Loucy (cell line): Measurements from ENCODE around the gene ACE.

Experiments
- EZH2phosphoT487 ChIP-seq: fragments of 200-600 bp; IDR thresholded peaks from 2 replicates; pipeline ENCODE4 v1.6.1; 2018; ENCODE audit warnings: antibody characterized with exemption, mild to moderate bottlenecking, moderate library complexity, borderline replicate concordance
- TF ChIP-seq, protein P1 (sequence below): fragments of 200-600 bp; sonication (generic); conservative IDR thresholded peaks from 2 replicates; pipeline ENCODE4 v1.5.1; 2014; ENCODE audit warnings: mild to moderate bottlenecking, antibody characterized with exemption, low read length

- TF ChIP-seq, protein P1, sequence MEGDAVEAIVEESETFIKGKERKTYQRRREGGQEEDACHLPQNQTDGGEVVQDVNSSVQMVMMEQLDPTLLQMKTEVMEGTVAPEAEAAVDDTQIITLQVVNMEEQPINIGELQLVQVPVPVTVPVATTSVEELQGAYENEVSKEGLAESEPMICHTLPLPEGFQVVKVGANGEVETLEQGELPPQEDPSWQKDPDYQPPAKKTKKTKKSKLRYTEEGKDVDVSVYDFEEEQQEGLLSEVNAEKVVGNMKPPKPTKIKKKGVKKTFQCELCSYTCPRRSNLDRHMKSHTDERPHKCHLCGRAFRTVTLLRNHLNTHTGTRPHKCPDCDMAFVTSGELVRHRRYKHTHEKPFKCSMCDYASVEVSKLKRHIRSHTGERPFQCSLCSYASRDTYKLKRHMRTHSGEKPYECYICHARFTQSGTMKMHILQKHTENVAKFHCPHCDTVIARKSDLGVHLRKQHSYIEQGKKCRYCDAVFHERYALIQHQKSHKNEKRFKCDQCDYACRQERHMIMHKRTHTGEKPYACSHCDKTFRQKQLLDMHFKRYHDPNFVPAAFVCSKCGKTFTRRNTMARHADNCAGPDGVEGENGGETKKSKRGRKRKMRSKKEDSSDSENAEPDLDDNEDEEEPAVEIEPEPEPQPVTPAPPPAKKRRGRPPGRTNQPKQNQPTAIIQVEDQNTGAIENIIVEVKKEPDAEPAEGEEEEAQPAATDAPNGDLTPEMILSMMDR: no peak
- no peak for TF ChIP-seq EZH2phosphoT487
Observed at GRCh38 chr17:63533433-63534077, 56.7 kb downstream of the ACE start.
